IMR-90 (cell line): ENCODE data around the gene KRT9. TPM values are rescaled to one million over a fixed set of nuclear protein-coding genes. Genes with fewer than 3 reads are reported as not detected.

Experiments
- ATAC-seq: fragments of 200-7000 bp; cut with Tn5 transposase; 2 replicates; pipeline ENCODE4 v1.9.1; 2020; ENCODE audit warnings: low read depth, mild to moderate bottlenecking, moderate library complexity
- BruUV-seq: library from RNA; stranded (reverse); fragments of 400-500 nt; replicated peaks from 2 replicates; lab custom pipeline; 2021; lab: Mats Ljungman, UMichigan
- CTCF ChIA-PET: fragments of 300-600 bp; formaldehyde crosslinking; extraction: SDS; loops from one replicate; lab custom pipeline; 2021; ENCODE audit warnings: antibody characterized with exemption; lab: Yijun Ruan, JAX
- POLR2A ChIA-PET: fragments of 300-600 bp; sonication (Branson Sonifier 250); formaldehyde crosslinking; loops from one replicate; lab custom pipeline; 2022; ENCODE audit warnings: antibody characterized with exemption; ENCODE audit not compliant: unreplicated experiment; lab: Charles Lee
- DNase-seq: peaks from one replicate; pipeline ENCODE4 v3.0.0; 2013
- H2AFZ ChIP-seq: replicated peaks from 2 replicates; pipeline ENCODE3; 2013; ENCODE audit warnings: low read length, mild to moderate bottlenecking; ENCODE audit not compliant: poor library complexity
- H2AK5ac ChIP-seq: 2 replicates; pipeline ENCODE4 v1.6.1; 2013; ENCODE audit warnings: low read depth, low read length, inconsistent platforms
- H2AK9ac ChIP-seq: replicated peaks from 2 replicates; pipeline ENCODE3; 2013; ENCODE audit warnings: mild to moderate bottlenecking, low read depth, low read length, moderate library complexity; ENCODE audit not compliant: poor library complexity
- H2BK120ac ChIP-seq: 2 replicates; pipeline ENCODE4 v1.6.1; 2013; ENCODE audit warnings: low read depth, low read length, inconsistent platforms
- H2BK15ac ChIP-seq: 3 replicates; pipeline ENCODE4 v1.6.1; 2013; ENCODE audit warnings: low read depth, low read length, inconsistent platforms
- H2BK20ac ChIP-seq: 2 replicates; pipeline ENCODE4 v1.6.1; 2013; ENCODE audit warnings: low read depth, mild to moderate bottlenecking, inconsistent platforms, low read length, moderate library complexity
- H2BK5ac ChIP-seq: 2 replicates; pipeline ENCODE4 v1.6.1; 2013; ENCODE audit warnings: mild to moderate bottlenecking, low read depth, low read length, inconsistent platforms; ENCODE audit not compliant: poor library complexity, severe bottlenecking
- H3K14ac ChIP-seq: replicated peaks from 2 replicates; pipeline ENCODE4 v1.6.1; 2013; ENCODE audit warnings: low read depth, low read length, inconsistent platforms
- H3K18ac ChIP-seq: 2 replicates; pipeline ENCODE4 v1.6.1; 2013; ENCODE audit warnings: low read depth, low read length, control low read depth
- H3K23ac ChIP-seq: 2 replicates; pipeline ENCODE4 v1.6.1; 2013; ENCODE audit warnings: low read depth, low read length, inconsistent platforms
- H3K27ac ChIP-seq: 2 replicates; pipeline ENCODE4 v1.5.1; 2013; ENCODE audit warnings: mild to moderate bottlenecking, control low read depth, low read length; ENCODE audit not compliant: insufficient read depth
- H3K27me3 ChIP-seq: 2 replicates; pipeline ENCODE4 v1.6.1; 2013; ENCODE audit warnings: low read length; ENCODE audit not compliant: control insufficient read depth, insufficient read depth
- H3K36me3 ChIP-seq: 2 replicates; pipeline ENCODE4 v1.6.1; 2013; ENCODE audit warnings: low read length, mixed read lengths; ENCODE audit not compliant: control insufficient read depth, insufficient read depth
- H3K4ac ChIP-seq: 2 replicates; pipeline ENCODE4 v1.6.1; 2013; ENCODE audit warnings: low read depth, low read length, inconsistent platforms
- H3K4me1 ChIP-seq: 2 replicates; pipeline ENCODE4 v1.6.1; 2013; ENCODE audit warnings: low read length, mixed read lengths; ENCODE audit not compliant: control insufficient read depth, insufficient read depth
- H3K4me2 ChIP-seq: 2 replicates; pipeline ENCODE4 v1.6.1; 2013; ENCODE audit warnings: low read depth, mild to moderate bottlenecking, control low read depth, low read length, moderate library complexity
- H3K4me3 ChIP-seq: 2 replicates; pipeline ENCODE4 v1.5.1; 2013; ENCODE audit warnings: low read depth, mild to moderate bottlenecking, control low read depth, low read length, moderate library complexity; ENCODE audit not compliant: insufficient read depth
- H3K56ac ChIP-seq: 2 replicates; pipeline ENCODE4 v1.6.1; 2013; ENCODE audit warnings: low read length, inconsistent platforms; ENCODE audit not compliant: insufficient read depth; ENCODE audit errors: extremely low read depth
- H3K79me1 ChIP-seq, 2 experiments: 2 replicates each; pipeline ENCODE4 v1.6.1; 2013; ENCODE audit warnings: low read length in 2 of 2, inconsistent platforms in 1 of 2, low read depth in 1 of 2
- H3K9ac ChIP-seq: 2 replicates; pipeline ENCODE4 v1.6.1; 2013; ENCODE audit warnings: low read depth, low read length, control low read depth
- H3K9me1 ChIP-seq: 2 replicates; pipeline ENCODE4 v1.6.1; 2013; ENCODE audit warnings: low read length, inconsistent platforms; ENCODE audit not compliant: insufficient read depth
- H3K9me3 ChIP-seq: 2 replicates; pipeline ENCODE4 v1.6.1; 2013; ENCODE audit warnings: low read length; ENCODE audit not compliant: control insufficient read depth, insufficient read depth
- H4K20me1 ChIP-seq: 2 replicates; pipeline ENCODE4 v1.6.1; 2013; ENCODE audit warnings: low read length, inconsistent platforms; ENCODE audit not compliant: insufficient read depth
- H4K5ac ChIP-seq: 2 replicates; pipeline ENCODE4 v1.6.1; 2013; ENCODE audit warnings: mild to moderate bottlenecking, low read depth, low read length, control low read depth
- H4K8ac ChIP-seq, 2 experiments: 2 replicates each; pipeline ENCODE4 v1.6.1; 2013; ENCODE audit warnings: low read depth in 2 of 2, low read length in 2 of 2, control low read depth in 1 of 2, inconsistent platforms in 1 of 2
- H4K91ac ChIP-seq: 2 replicates; pipeline ENCODE4 v1.6.1; 2013; ENCODE audit warnings: low read depth, low read length, inconsistent platforms; ENCODE audit not compliant: insufficient read depth
- BHLHE40 ChIP-seq: fragments of 150-350 bp; IDR thresholded peaks from 2 replicates; pipeline ENCODE4 v1.6.1; 2016; ENCODE audit warnings: mild to moderate bottlenecking, low read depth, low read length
- CEBPB ChIP-seq: IDR thresholded peaks from 2 replicates; pipeline ENCODE4 v1.6.1; 2012; ENCODE audit warnings: low read depth, low read length, improper control_type of control experiment
- CHD1 ChIP-seq: IDR thresholded peaks from 2 replicates; pipeline ENCODE4 v1.6.1; 2012; ENCODE audit warnings: low read depth, low read length, improper control_type of control experiment
- FOS ChIP-seq: fragments of 150-350 bp; IDR thresholded peaks from 2 replicates; pipeline ENCODE4 v1.6.1; 2016; ENCODE audit warnings: low read depth, low read length
- MAFK ChIP-seq: IDR thresholded peaks from 2 replicates; pipeline ENCODE4 v1.6.1; 2012; ENCODE audit warnings: low read depth, low read length, improper control_type of control experiment
- MXI1 ChIP-seq: IDR thresholded peaks from 2 replicates; pipeline ENCODE4 v1.6.1; 2012; ENCODE audit warnings: low read depth, mild to moderate bottlenecking, low read length, moderate library complexity, borderline replicate concordance
- NFE2L2 ChIP-seq: fragments of 150-350 bp; IDR thresholded peaks from 2 replicates; pipeline ENCODE4 v1.6.1; 2016; ENCODE audit warnings: low read depth, mild to moderate bottlenecking, low read length
- POLR2A ChIP-seq: IDR thresholded peaks from 2 replicates; pipeline ENCODE4 v1.6.1; 2012; ENCODE audit warnings: mild to moderate bottlenecking, low read depth, low read length
- RAD21 ChIP-seq: IDR thresholded peaks from 2 replicates; pipeline ENCODE4 v1.6.1; 2012; ENCODE audit warnings: low read length, improper control_type of control experiment
- RCOR1 ChIP-seq: IDR thresholded peaks from 2 replicates; pipeline ENCODE4 v1.6.1; 2012; ENCODE audit warnings: mild to moderate bottlenecking, low read length, improper control_type of control experiment; ENCODE audit not compliant: insufficient replicate concordance
- RFX5 ChIP-seq: IDR thresholded peaks from 2 replicates; pipeline ENCODE4 v1.8.0; 2012; ENCODE audit warnings: low read depth, mild to moderate bottlenecking, low read length, moderate library complexity
- SMC3 ChIP-seq: fragments of 150-350 bp; IDR thresholded peaks from 2 replicates; pipeline ENCODE4 v1.6.1; 2016; ENCODE audit warnings: low read depth, mild to moderate bottlenecking, antibody characterized with exemption, low read length, moderate library complexity
- WGBS, 2 experiments: methylation state at CpG; one replicate each; pipeline versions ENCODE4 v1.1.5 to v1.1.7; 2013; ENCODE audit warnings: missing lambda C conversion rate in 2 of 2; ENCODE audit not compliant: insufficient read length in 1 of 2; ENCODE audit errors: extremely low coverage in 2 of 2; 5-methylcytosine and 5-hydroxymethylcytosine counted together
- dilution Hi-C: fragments of 300-500 bp; cut with HindIII; formaldehyde crosslinking; loops from one replicate; pipeline ENCODE4 v1.14.3; 2018; ENCODE audit warnings: low sequenced_read_pairs; ENCODE audit not compliant: unreplicated experiment
- in situ Hi-C: fragments of 300-500 bp; cut with MboI; formaldehyde crosslinking; loops from 3 replicates; pipeline ENCODE4 v1.14.3; 2019; ENCODE audit warnings: low sequenced_read_pairs, inconsistent platforms, mixed read lengths
- intact Hi-C: fragments of 100-400 bp; cut with micrococcal nuclease; formaldehyde crosslinking; loops from 2 replicates; pipeline ENCODE4 v1.10.0; 2022
- polyA plus RNA-seq, 3 experiments: library from polyadenylated mRNA; depleted of rRNA; stranded (reverse); fragments of >200 nt; gene quantifications; 2 replicates each; pipeline ENCODE4 v1.2.3, GENCODE V29; 2012; ENCODE audit warnings: low replicate concordance in 1 of 3
- total RNA-seq: library from RNA; depleted of rRNA; stranded (reverse); fragments of >200 nt; gene quantifications from 2 replicates; pipeline ENCODE4 v1.2.3, GENCODE V29; 2012
- TF ChIP-seq, protein P1 (sequence below): fragments of 150-350 bp; IDR thresholded peaks from 2 replicates; pipeline ENCODE4 v1.6.1; 2017; ENCODE audit warnings: mild to moderate bottlenecking, antibody characterized with exemption, low read length, low read depth
- TF ChIP-seq, protein P2 (sequence below): conservative IDR thresholded peaks from 2 replicates; pipeline ENCODE4 v1.5.1; 2012; ENCODE audit warnings: mild to moderate bottlenecking, low read depth, low read length, improper control_type of control experiment

Gene KRT9
- total and polyA plus RNA-seq, 2 of the 4 experiments (the other 2 are of a cell fraction), result not detected

GRCh38 chr17:41521574-41522261 is 50.1 kb downstream of the KRT9 start:
- Histone ChIP-seq H2AFZ (peak overlapping the region; percentile 79), H3K79me1 (peaks cover 0 to 4% of the 10 kb centered on the region in 2 experiments; a peak in 1 of 4 replicates), H4K5ac (peak overlapping the region; percentile 88; the same call in 1 of the 2 replicates), H2AK9ac (peak overlapping the region; percentile 98), H3K18ac (peak overlapping the region; percentile 57; the same call in 1 of the 2 replicates), H4K91ac (peak overlapping the region; percentile 80), H2BK20ac (peak overlapping the region; percentile 98), H3K27ac (peak overlapping the region; percentile 61; the same call in 1 of the 2 replicates), H2BK5ac (peak overlapping the region; percentile 93), H4K20me1 (no peaks in the 10 kb centered on the region), H3K4me2 (no peak overlapping the region; the same call in 1 of the 2 replicates), H3K27me3 (no peaks in the 10 kb centered on the region), H3K9ac (peak overlapping the region; percentile 16; the same call in 1 of the 2 replicates), H3K56ac (0 out of 2 replicates have a peak overlapping the region, but pooled peaks have one; percentile 48), H3K4ac (peak overlapping the region; percentile 93), H2BK120ac (peak overlapping the region; percentile 96), H3K14ac (peak overlapping the region; percentile 96), H4K8ac (peak overlapping the region; percentile 46 to 86), H2AK5ac (peak overlapping the region; percentile 98), H3K9me1 (peaks cover 8% of the 10 kb centered on the region; the same call in 1 of the 2 replicates), H2BK15ac (peak overlapping the region; percentile 100; the same call in 1 of the 3 replicates), H3K36me3 (no peaks in the 10 kb centered on the region), H3K23ac (peak overlapping the region; percentile 77; the same call in 1 of the 2 replicates), H3K9me3 (no peaks in the 10 kb centered on the region), H3K4me1 (peaks cover 27% of the 10 kb centered on the region), H3K4me3 (no peak overlapping the region)
- DNase-seq, result peak; percentile 91
- intact Hi-C loops (no loop called here), dilution Hi-C loops (no loop called here), in situ Hi-C loops (no loop called here)
- 40% methylated on average over 1 of the region's 6 CpGs; no CpG with 5 or more reads in 1 of the 2 experiments for WGBS, 2 experiments
- BruUV-seq, result no TSS peak
- peak; percentile 80 for ATAC-seq
- POLR2A ChIA-PET, result no interaction called here
- CTCF ChIA-PET, result interaction anchor here (0.6 to 0.9 kb wide), 2 partner anchors 8 to 141 kb away, joined by 3 read pairs; no protein-coding TSS in a partner anchor
- TF ChIP-seq CHD1 (no peak), MAFK (0 out of 2 replicates have a peak, but pooled peaks have one; percentile 5), RAD21 (no peak), CEBPB (no peak), MXI1 (no peak), BHLHE40 (no peak), RCOR1 (peak; percentile 81), POLR2A (no peak), FOS (peak; percentile 59; the same call in 1 of the 2 replicates), NFE2L2 (peak; percentile 46; the same call in 1 of the 2 replicates), SMC3 (no peak), RFX5 (no peak)
- TF ChIP-seq, protein P1, sequence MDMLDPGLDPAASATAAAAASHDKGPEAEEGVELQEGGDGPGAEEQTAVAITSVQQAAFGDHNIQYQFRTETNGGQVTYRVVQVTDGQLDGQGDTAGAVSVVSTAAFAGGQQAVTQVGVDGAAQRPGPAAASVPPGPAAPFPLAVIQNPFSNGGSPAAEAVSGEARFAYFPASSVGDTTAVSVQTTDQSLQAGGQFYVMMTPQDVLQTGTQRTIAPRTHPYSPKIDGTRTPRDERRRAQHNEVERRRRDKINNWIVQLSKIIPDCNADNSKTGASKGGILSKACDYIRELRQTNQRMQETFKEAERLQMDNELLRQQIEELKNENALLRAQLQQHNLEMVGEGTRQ, result no peak
- TF ChIP-seq, protein P2, sequence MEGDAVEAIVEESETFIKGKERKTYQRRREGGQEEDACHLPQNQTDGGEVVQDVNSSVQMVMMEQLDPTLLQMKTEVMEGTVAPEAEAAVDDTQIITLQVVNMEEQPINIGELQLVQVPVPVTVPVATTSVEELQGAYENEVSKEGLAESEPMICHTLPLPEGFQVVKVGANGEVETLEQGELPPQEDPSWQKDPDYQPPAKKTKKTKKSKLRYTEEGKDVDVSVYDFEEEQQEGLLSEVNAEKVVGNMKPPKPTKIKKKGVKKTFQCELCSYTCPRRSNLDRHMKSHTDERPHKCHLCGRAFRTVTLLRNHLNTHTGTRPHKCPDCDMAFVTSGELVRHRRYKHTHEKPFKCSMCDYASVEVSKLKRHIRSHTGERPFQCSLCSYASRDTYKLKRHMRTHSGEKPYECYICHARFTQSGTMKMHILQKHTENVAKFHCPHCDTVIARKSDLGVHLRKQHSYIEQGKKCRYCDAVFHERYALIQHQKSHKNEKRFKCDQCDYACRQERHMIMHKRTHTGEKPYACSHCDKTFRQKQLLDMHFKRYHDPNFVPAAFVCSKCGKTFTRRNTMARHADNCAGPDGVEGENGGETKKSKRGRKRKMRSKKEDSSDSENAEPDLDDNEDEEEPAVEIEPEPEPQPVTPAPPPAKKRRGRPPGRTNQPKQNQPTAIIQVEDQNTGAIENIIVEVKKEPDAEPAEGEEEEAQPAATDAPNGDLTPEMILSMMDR, result no peak
